NCI-H82 treated with DMSO at 0.1 percent for 48 hours (cell line): ENCODE results near the gene RHO.
A peak's percentile ranks its signal among the peaks of the same experiment; 100 is the strongest.
"Not testable (repeated sequence)": the region's sequence is repeated elsewhere in the genome, so short reads cannot be mapped to it uniquely, and the experiment has no call there.

Source experiments
- DNase-seq: peaks from one replicate; lab custom pipeline; 2025; ENCODE audit not compliant: unreplicated experiment; lab: John Stamatoyannopoulos, UW

Gene RHO

GRCh38 chr3:129499604-129500333 lies 28.7 kb upstream of the RHO start:
- DNase-seq: not testable (repeated sequence)

GRCh38 chr3:129500334-129500658 lies 28.1 kb upstream of the RHO start:
- no peak for DNase-seq

- DNase-seq: no peak
Observed at GRCh38 chr3:129501630-129502029, 26.8 kb upstream of the RHO start.

GRCh38 chr3:129502641-129503408 lies 25.6 kb upstream of the RHO start:
- DNase-seq: peak; percentile 54

- DNase-seq: peak; percentile 54
Observed at GRCh38 chr3:129503471-129504291, 24.8 kb upstream of the RHO start.

- DNase-seq: no peak
Observed at GRCh38 chr3:129504471-129505100, 23.9 kb upstream of the RHO start.

- no peak for DNase-seq
Observed at GRCh38 chr3:129505341-129505740, 23.1 kb upstream of the RHO start.

GRCh38 chr3:129506231-129506742 lies 22.2 kb upstream of the RHO start:
- DNase-seq: no peak

- DNase-seq: no peak
Observed at GRCh38 chr3:129507181-129507831, 21.1 kb upstream of the RHO start.

- no peak for DNase-seq
Observed at GRCh38 chr3:129512595-129512994, 15.8 kb upstream of the RHO start.

- no peak for DNase-seq
Observed at GRCh38 chr3:129513705-129514104, 14.7 kb upstream of the RHO start.

GRCh38 chr3:129514110-129514509 lies 14.3 kb upstream of the RHO start:
- no peak for DNase-seq

GRCh38 chr3:129514563-129514962 lies 13.9 kb upstream of the RHO start:
- no peak for DNase-seq

- not testable (repeated sequence) for DNase-seq
Observed at GRCh38 chr3:129515108-129515820, 13.2 kb upstream of the RHO start.

GRCh38 chr3:129515821-129516432 lies 12.5 kb upstream of the RHO start:
- not testable (repeated sequence) for DNase-seq

- DNase-seq: no peak
Observed at GRCh38 chr3:129517516-129517915, 10.9 kb upstream of the RHO start.

- no peak for DNase-seq
Observed at GRCh38 chr3:129518038-129518561, 10.3 kb upstream of the RHO start.

GRCh38 chr3:129518581-129518980 lies 9.9 kb upstream of the RHO start:
- no peak for DNase-seq

GRCh38 chr3:129519449-129519848 lies 9.0 kb upstream of the RHO start:
- DNase-seq: no peak
